DMS79 (cell line): Measurements from ENCODE around the gene CADPS.
"Not testable (repeated sequence)": the region's sequence is repeated elsewhere in the genome, so short reads cannot be mapped to it uniquely, and the experiment has no call there.

Experiments used
- DNase-seq: peaks from one replicate; lab custom pipeline; 2025; lab: John Stamatoyannopoulos, UW

Gene CADPS

DNA sequence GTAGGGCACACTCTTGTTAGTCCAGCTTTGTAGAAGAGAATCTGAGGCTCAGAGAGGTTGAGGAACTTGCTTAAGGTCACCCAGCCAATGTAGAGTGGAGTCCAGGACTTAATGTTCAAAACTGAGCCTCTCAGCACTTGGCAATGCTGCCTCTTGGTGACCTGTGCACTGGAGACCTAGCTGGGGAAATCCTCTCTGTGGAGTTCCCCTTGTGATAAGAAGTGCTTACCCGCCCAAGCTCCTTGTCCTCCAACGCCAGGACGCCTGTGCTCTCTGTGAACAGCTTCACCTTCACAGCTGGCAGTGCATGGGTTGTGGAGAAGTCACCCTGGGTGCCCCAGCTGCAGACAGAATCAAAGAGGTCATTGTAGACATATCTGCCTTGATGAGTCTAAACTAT, 282.8 kb downstream of the CADPS start:
- DNase-seq: no peak

DNA sequence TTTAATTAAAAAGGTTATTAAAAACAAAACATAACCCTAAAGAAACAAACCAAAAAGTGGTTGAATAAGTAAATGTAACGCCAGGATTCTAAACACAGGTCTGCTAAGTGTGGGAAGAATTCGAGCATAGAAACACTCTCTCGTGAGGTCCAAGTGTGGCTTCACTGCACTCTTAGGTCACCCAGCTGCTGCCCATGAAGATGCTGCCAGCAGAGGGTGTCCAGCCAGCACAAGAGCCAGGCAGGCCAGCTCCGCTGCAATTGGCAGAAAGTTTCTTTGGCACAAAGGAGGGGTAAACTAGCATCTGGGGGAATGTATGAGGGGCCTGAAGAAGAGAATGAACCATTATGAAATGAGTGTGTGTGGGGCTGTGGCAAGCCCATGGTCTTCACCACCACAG, 286.1 kb downstream of the CADPS start:
- no peak for DNase-seq

DNA sequence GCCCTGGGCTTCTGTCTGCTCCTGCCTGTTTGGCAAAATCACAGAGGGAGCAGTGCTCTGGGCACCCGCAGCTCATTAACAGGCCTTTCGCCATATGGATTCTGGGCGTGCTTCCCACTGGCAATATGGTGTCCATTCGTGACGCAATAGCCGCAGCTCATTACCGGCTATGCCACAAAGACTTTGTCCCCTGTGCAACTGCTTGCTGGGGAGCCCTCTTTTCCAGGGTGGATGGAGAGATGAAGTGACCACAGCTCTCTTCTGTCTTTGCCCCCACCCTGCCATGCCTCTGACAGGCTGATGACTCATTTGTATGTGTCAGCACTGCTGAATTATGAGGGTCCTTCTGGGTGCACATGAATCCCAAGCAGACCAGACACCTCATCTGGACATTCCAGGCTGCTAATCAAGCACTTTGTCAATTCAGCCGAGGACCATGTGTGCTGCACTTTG, 287.6 kb downstream of the CADPS start:
- DNase-seq: no peak

- DNase-seq: no peak
These were observed 288.0 kb downstream of the CADPS start for GRCh38 chr3:62587169-62587568.

GRCh38 chr3:62586356-62586755, 288.9 kb downstream of the CADPS start:
- no peak for DNase-seq

GRCh38 chr3:62585861-62586260, 289.4 kb downstream of the CADPS start:
- no peak for DNase-seq

GRCh38 chr3:62584636-62585035, 290.6 kb downstream of the CADPS start:
- DNase-seq: no peak

GRCh38 chr3:62582495-62583172, 292.6 kb downstream of the CADPS start:
- DNase-seq: no peak

- DNase-seq: not testable (repeated sequence)
These were observed 294.7 kb downstream of the CADPS start for GRCh38 chr3:62580485-62580884.

- DNase-seq: no peak
These were observed 298.1 kb downstream of the CADPS start for GRCh38 chr3:62577153-62577552.

DNA sequence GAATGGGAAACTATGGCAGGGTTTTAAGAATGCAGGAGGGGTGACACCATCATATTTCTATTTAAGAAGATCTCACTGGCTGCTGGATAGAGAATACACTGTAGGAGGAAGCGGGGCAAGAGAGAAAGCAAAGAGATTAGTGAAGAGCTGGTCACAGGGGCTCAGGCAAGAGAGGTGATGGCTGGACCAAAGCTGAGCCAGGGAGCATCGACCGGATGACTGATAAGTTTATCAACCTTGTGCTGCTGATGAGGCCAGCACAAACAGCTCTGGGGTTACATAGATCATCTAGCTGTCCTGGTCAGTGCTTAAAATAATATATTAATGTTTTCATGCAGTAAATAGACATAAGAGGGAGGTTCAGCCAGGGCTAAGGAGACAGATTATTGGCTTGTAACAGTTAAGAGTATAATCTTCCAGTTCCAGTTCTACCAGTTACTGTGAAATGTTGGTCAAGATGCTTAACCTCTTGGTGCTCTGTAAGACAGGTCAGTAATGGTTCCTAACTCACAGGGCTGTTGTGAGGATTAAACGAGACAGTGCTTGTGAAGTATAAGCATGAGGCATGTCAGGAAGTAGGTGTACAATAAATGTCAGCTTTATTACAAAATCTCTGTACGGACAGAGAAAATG, 300.8 kb downstream of the CADPS start:
- DNase-seq: no peak

DNA sequence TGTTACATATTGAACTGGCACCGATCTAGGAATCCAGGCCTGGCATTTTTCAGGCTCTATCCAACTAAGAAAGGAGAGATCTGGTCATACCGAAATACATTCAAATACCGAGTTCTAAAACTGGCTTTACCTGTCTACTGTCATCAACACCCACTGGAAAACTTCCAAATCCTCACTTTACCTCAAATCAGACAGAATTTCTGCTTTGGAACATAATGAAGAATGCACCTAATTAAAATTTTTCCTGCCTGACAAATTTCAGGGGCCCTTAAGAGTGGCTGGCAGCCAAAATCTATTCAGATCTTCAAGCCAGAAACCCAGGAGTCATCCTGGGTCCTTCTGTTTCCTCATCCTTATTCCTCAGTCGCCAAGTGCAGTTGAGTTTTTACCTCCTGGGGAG, 303.3 kb downstream of the CADPS start:
- DNase-seq: no peak

- no peak for DNase-seq
These were observed 304.3 kb downstream of the CADPS start for GRCh38 chr3:62570888-62571287.

- DNase-seq: no peak
These were observed 305.6 kb downstream of the CADPS start for GRCh38 chr3:62569609-62570008.

DNA sequence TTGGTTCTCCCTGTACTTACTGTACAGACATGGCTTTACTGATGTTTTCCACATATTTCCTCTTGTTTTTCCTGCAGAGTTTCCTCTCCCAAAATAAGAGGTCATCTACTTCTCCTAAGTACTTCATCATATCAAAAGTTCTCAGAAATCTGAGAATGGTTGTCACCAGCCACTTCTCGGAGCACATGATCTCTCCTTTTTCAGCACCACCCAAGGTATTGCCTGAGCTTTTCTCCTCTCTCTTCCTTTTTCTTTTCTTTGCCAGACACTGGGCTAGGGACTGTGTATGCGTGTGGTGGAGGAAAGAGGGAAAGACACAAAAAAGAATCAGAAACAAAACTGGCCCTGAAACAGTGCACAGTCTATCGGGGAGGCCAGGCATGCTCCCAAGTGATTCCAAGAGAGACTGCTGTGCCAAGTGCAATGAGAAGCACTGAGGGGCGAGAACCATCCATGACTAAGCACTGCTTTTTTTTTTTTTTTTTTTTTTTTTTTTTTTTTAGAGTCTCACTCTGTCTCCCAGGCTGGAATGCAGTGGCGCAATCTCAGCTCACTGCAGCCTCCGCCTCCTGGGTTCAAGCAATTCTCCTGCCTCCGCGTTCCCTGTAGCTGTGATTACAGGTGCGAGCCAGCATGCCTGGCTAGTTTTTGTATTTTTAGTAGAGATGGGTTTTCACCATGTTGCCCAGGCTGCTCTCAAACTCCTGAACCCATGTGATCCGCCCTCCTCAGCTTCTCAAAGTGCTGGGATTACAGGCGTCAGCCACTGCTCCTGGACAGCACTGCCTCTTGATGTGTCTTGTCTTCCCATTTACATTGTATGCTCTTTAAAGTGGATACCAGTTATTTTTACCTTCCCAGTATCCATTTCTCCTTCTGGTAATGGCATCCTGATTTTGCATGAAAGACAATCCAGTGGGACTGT, 307.9 kb downstream of the CADPS start:
- no peak for DNase-seq

DNA sequence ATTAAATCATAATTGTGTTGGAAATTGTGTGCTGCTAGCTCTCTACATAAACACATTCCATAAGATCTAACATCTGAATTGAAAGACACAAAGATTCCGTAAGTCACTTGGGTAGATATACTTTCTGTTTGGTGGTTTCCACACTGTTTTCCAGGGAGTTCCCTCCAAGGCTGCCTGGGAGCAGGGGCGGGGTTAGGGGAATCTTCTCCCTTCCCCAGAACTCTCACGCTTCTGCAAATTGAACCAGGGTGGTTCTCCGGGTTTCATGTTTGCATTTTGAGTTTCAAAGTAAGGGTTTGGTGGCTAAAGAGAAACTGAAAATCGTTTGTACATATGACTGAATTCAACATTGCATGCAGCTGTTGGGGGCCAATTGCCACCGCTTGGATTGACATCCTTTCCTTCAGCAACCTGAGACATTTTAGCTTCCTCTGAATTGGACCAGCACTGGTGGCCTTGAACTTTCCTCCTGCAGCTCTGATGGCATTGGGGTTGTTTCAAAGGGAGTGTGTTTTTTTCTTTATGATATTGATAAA, 309.1 kb downstream of the CADPS start:
- DNase-seq: no peak

- no peak for DNase-seq
These were observed 312.6 kb downstream of the CADPS start for GRCh38 chr3:62562596-62562995.

- DNase-seq: no peak
These were observed 313.2 kb downstream of the CADPS start for GRCh38 chr3:62562017-62562416.

GRCh38 chr3:62559831-62560445, 315.3 kb downstream of the CADPS start:
- DNase-seq: no peak

DNA sequence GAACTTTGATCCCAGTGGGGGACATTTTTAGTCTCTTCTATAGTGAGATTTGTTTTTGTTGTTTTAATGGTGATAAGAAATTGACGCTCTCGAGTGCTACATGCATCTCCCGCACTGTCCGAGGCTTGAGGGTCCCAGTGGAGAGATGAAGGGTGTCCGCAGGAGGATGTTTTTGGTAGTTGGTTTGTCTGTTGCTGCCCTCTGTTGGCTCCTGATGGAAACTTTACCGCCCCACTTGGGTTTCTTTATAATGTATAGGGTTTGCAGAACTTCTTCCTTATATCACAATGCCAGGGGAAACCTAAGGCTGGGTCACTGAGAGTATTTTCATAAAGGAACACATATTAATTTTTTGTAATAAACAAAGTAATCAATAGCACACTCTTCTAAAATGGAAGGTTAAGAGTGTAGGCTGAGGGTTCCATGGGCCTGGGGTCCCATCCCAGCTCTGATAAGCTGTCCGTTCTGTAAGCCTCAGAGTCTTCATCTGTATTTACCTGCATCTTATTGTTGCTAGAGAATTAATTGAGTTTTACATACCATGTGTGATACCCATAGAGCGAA, 316.6 kb downstream of the CADPS start:
- DNase-seq: no peak

GRCh38 chr3:62557983-62558382, 317.2 kb downstream of the CADPS start:
- no peak for DNase-seq

DNA sequence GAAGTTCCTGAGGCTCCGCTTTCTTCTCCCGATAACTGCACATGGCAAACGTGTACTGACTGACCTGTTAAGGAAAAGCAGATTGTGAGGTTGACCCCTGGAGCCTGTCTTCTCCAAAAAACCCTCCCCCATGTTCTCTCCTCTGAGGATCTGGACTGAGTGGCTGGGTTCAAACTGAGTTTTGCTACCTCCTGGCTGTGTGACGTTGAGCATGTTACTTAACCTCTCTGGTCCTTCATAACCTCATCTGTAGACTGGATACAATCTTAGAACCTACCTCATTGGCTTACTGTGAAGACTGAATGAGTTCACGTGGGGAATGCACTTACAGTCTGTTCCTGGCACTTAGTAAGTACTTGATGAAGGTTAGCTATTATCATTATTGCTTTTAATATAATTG, 317.8 kb downstream of the CADPS start:
- no peak for DNase-seq
